Measurements from ENCODE around the gene GALNT8.
"Not testable (repeated sequence)": the region's sequence is repeated elsewhere in the genome, so short reads cannot be mapped to it uniquely, and the experiment has no call there.

Gene GALNT8

GRCh38 chr12:4719821-4720636 is at the start of gene GALNT8:
Gene GALNT8, plus strand, starts transcription at chr12:4720400. Its CDS starts 278 bp downstream, at chr12:4720678.
- DNase-seq (ENCODE audit: low read depth): no peak

GRCh38 chr12:4679711-4680110 is 40.5 kb upstream of the GALNT8 start:
- DNase-seq (ENCODE audit: low read depth): no peak

- DNase-seq (ENCODE audit: low read depth): no peak
These were observed 38.5 kb upstream of the GALNT8 start for GRCh38 chr12:4681732-4682131.

- no peak for DNase-seq (ENCODE audit: low read depth)
These were observed 34.9 kb upstream of the GALNT8 start for GRCh38 chr12:4685317-4685716.

GRCh38 chr12:4690760-4691159 is 29.4 kb upstream of the GALNT8 start:
- no peak for DNase-seq (ENCODE audit: low read depth)

GRCh38 chr12:4700621-4701026 is 19.6 kb upstream of the GALNT8 start:
- no peak for DNase-seq (ENCODE audit: low read depth)

GRCh38 chr12:4701395-4702190 is 18.6 kb upstream of the GALNT8 start:
- no peak for DNase-seq (ENCODE audit: low read depth)

GRCh38 chr12:4703676-4704075 is 16.5 kb upstream of the GALNT8 start:
- DNase-seq (ENCODE audit: low read depth): no peak

GRCh38 chr12:4705824-4706223 is 14.4 kb upstream of the GALNT8 start:
- no peak for DNase-seq (ENCODE audit: low read depth)

- no peak for DNase-seq (ENCODE audit: low read depth)
These were observed 12.9 kb upstream of the GALNT8 start for GRCh38 chr12:4707306-4707705.

- DNase-seq (ENCODE audit: low read depth): no peak
These were observed 10.1 kb upstream of the GALNT8 start for GRCh38 chr12:4710113-4710512.

GRCh38 chr12:4714879-4715278 is 5.3 kb upstream of the GALNT8 start:
- DNase-seq (ENCODE audit: low read depth): no peak

GRCh38 chr12:4717806-4718205 is 2.4 kb upstream of the GALNT8 start:
- no peak for DNase-seq (ENCODE audit: low read depth)

GRCh38 chr12:4720637-4720995 is 416 bp downstream of the GALNT8 start:
- no peak for DNase-seq (ENCODE audit: low read depth)

- not testable (repeated sequence) for DNase-seq (ENCODE audit: low read depth)
These were observed 1.4 kb downstream of the GALNT8 start for GRCh38 chr12:4721587-4721986.

- DNase-seq (ENCODE audit: low read depth): no peak
These were observed 3.0 kb downstream of the GALNT8 start for GRCh38 chr12:4723226-4723625.

- DNase-seq (ENCODE audit: low read depth): no peak
These were observed 4.9 kb downstream of the GALNT8 start for GRCh38 chr12:4725057-4725456.

GRCh38 chr12:4734625-4735340 is 14.6 kb downstream of the GALNT8 start:
- no peak for DNase-seq (ENCODE audit: low read depth)

GRCh38 chr12:4736091-4736490 is 15.9 kb downstream of the GALNT8 start:
- DNase-seq (ENCODE audit: low read depth): no peak

GRCh38 chr12:4738541-4738940 is 18.3 kb downstream of the GALNT8 start:
- DNase-seq (ENCODE audit: low read depth): no peak

- DNase-seq (ENCODE audit: low read depth): no peak
These were observed 22.3 kb downstream of the GALNT8 start for GRCh38 chr12:4742416-4742970.

GRCh38 chr12:4743046-4743445 is 22.8 kb downstream of the GALNT8 start:
- no peak for DNase-seq (ENCODE audit: low read depth)
